Lower leg skin (tissue), 4 donors: ENCODE measurements around the gene TM7SF3. TPM values are rescaled to one million over a fixed set of nuclear protein-coding genes. Genes with fewer than 3 reads are reported as not detected.
"Not testable (repeated sequence)": the region's sequence is repeated elsewhere in the genome, so short reads cannot be mapped to it uniquely, and the experiment has no call there.

Experiments
- DNase-seq, 2 donors: peaks; one replicate each; pipeline ENCODE4 v3.0.0-alpha.2; 2019; ENCODE audit warnings: low spot score in 2 of 2
- H3K4me3 ChIP-seq: fragments of 200-600 bp; sonication (generic); 2 replicates; pipeline ENCODE4 v1.5.1; 2017; ENCODE audit warnings: mild to moderate bottlenecking, low read depth; ENCODE audit not compliant: poor library complexity, severe bottlenecking
- CTCF ChIP-seq, 3 donors: fragments of 450-650 bp; IDR thresholded peaks; one replicate each; pipeline ENCODE4 v1.5.1; 2016; ENCODE audit warnings: antibody characterized with exemption in 3 of 3, mild to moderate bottlenecking in 3 of 3, moderate library complexity in 2 of 3
- POLR2A ChIP-seq, 2 donors: fragments of 450-650 bp; IDR thresholded peaks; one replicate each; pipeline ENCODE4 v1.6.1; 2016 to 2017; ENCODE audit warnings: antibody characterized with exemption in 2 of 2, mild to moderate bottlenecking in 1 of 2, moderate library complexity in 1 of 2
- WGBS, 2 donors: methylation state at CpG; one replicate each; pipeline ENCODE4 v1.1.5; 2018; 5-methylcytosine and 5-hydroxymethylcytosine counted together
- intact Hi-C: fragments of 100-400 bp; cut with DNase I; formaldehyde crosslinking; loops from one replicate; pipeline ENCODE4 v1.15.0; 2023; ENCODE audit warnings: low total_unique reads
- total RNA-seq, 4 donors: library from RNA; depleted of rRNA; stranded (reverse); fragments of >200 nt; gene quantifications; one replicate each; pipeline ENCODE4 v1.1.0, GENCODE V29; 2016

The TM7SF3 gene
- total RNA-seq, 4 donors from 2014 or later: 36.7 to 158 (median 83.9) TPM

- no peak for DNase-seq
- 79 to 83% methylated on average over 7 of the region's 7 CpGs for WGBS, 2 donors
- H3K4me3 ChIP-seq: no peak overlapping the region
- intact Hi-C loops: no loop called here
- TF ChIP-seq POLR2A (IDR thresholded peaks at IDR 0.05): no peak
Measured at GRCh38 chr12:27055966-27056365, 41.8 kb upstream of the TM7SF3 start.

GRCh38 chr12:27052742-27053141 lies 38.6 kb upstream of the TM7SF3 start:
- no peak for DNase-seq
- TF ChIP-seq CTCF (IDR thresholded peaks at IDR 0.05) (no peak), POLR2A (IDR thresholded peaks at IDR 0.05) (no peak)
- intact Hi-C loops: no loop called here
- no peak overlapping the region for H3K4me3 ChIP-seq
- 92 to 94% methylated on average over 3 of the region's 3 CpGs for WGBS, 2 donors

GRCh38 chr12:27052176-27052575 lies 38.0 kb upstream of the TM7SF3 start:
- H3K4me3 ChIP-seq: no peak overlapping the region
- intact Hi-C loops: no loop called here
- DNase-seq: no peak
- no peak for TF ChIP-seq POLR2A (IDR thresholded peaks at IDR 0.05)
- TF ChIP-seq CTCF (IDR thresholded peaks at IDR 0.05): no peak
- 54 to 61% methylated on average over 1 of the region's 1 CpG for WGBS, 2 donors

- no peak overlapping the region for H3K4me3 ChIP-seq
- intact Hi-C loops: no loop called here
- 67 to 71% methylated on average over 4 of the region's 4 CpGs for WGBS, 2 donors
- no peak for TF ChIP-seq CTCF (IDR thresholded peaks at IDR 0.05)
- no peak for TF ChIP-seq POLR2A (IDR thresholded peaks at IDR 0.05)
- no peak for DNase-seq
Measured at GRCh38 chr12:27048822-27049752, 34.9 kb upstream of the TM7SF3 start.

GRCh38 chr12:27042018-27042417 lies 27.8 kb upstream of the TM7SF3 start:
- H3K4me3 ChIP-seq, intact Hi-C loops, DNase-seq: not testable (repeated sequence)
- WGBS, 2 donors: 93 to 100% methylated on average over 1 of the region's 1 CpG

- DNase-seq, intact Hi-C loops, H3K4me3 ChIP-seq: not testable (repeated sequence)
- WGBS, 2 donors: 94 to 100% methylated on average over 2 of the region's 4 CpGs
Measured at GRCh38 chr12:27040637-27041036, 26.5 kb upstream of the TM7SF3 start.

GRCh38 chr12:27034607-27035293 lies 20.6 kb upstream of the TM7SF3 start:
- TF ChIP-seq CTCF (IDR thresholded peaks at IDR 0.05) (no peak), POLR2A (IDR thresholded peaks at IDR 0.05) (no peak)
- no peak for DNase-seq
- intact Hi-C loops: no loop called here
- no peak overlapping the region for H3K4me3 ChIP-seq
- 95 to 98% methylated on average over 21 of the region's 21 CpGs for WGBS, 2 donors
